Prostate gland (tissue), 2 donors: Measurements from ENCODE around the gene PANK4.

Source experiments
- POLR2A ChIP-seq: fragments of 450-650 bp; IDR thresholded peaks from one replicate; pipeline ENCODE4 v1.6.1; 2016; ENCODE audit warnings: antibody characterized with exemption, mild to moderate bottlenecking
- POLR2AphosphoS5 ChIP-seq: sonication (generic); formaldehyde crosslinking; IDR thresholded peaks from one replicate; pipeline ENCODE4 v1.6.1; 2017; ENCODE audit warnings: antibody characterized with exemption
- TF ChIP-seq, protein P1 (sequence below), 4 experiments: fragments of 200-600 bp in 2 of 4; fragments of 450-650 bp in 2 of 4; sonication (generic) in 2 of 4; IDR thresholded peaks; 1 replicate in 3 of 4; 2 replicates in 1 of 4; pipeline ENCODE4 v1.5.1; 2016 to 2019; ENCODE audit warnings: antibody characterized with exemption in 4 of 4, mild to moderate bottlenecking in 2 of 4, moderate library complexity in 2 of 4

DNA sequence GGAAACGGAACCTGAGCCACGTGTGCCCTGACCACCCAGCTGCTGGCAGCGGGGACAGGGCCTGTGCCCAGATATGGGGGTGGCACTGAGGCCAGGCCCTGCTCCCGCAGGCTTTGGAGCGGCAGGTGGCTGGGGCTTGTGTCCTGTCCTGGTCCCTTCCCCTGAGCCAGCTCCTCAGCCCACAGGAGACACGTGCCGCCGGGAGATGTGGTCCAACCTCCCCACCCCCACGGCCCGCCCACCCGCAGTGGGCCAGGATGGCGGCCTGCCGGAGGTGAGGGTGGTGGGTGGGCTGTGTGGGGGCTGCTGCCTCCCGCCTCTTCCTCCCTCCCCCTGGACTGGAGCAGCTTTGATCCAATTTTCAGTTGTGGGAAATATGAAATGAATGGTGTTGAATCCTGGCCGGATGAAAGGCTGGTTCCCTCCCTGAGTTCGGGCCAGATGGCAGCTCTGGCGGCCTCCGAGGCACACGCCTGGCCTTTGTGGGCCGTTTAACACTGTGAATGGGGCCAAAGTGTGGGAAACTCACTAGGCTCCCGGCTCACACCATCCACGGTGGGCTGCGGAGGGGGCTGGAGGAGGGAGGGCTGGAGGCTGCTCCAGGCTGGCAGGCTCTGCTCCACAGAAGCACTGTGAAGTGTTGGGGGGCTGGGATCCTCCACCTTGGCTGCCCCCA, 6.2 kb upstream of the PANK4 start:
- TF ChIP-seq, protein P1, sequence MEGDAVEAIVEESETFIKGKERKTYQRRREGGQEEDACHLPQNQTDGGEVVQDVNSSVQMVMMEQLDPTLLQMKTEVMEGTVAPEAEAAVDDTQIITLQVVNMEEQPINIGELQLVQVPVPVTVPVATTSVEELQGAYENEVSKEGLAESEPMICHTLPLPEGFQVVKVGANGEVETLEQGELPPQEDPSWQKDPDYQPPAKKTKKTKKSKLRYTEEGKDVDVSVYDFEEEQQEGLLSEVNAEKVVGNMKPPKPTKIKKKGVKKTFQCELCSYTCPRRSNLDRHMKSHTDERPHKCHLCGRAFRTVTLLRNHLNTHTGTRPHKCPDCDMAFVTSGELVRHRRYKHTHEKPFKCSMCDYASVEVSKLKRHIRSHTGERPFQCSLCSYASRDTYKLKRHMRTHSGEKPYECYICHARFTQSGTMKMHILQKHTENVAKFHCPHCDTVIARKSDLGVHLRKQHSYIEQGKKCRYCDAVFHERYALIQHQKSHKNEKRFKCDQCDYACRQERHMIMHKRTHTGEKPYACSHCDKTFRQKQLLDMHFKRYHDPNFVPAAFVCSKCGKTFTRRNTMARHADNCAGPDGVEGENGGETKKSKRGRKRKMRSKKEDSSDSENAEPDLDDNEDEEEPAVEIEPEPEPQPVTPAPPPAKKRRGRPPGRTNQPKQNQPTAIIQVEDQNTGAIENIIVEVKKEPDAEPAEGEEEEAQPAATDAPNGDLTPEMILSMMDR (IDR thresholded peaks at IDR 0.05), result no peak
- no peak for TF ChIP-seq POLR2AphosphoS5
- no peak for TF ChIP-seq POLR2A
